Right forelimb (tissue), 1 donor: ENCODE data around the gene PKD2L1.

Source experiments
- DNase-seq: peaks from one replicate; pipeline ENCODE4 v3.0.0-alpha.2; 2018

PKD2L1 gene

GRCh38 chr10:100355086-100355485 is 25.1 kb upstream of the PKD2L1 start:
- no peak for DNase-seq

GRCh38 chr10:100353770-100354485 is 23.9 kb upstream of the PKD2L1 start:
- no peak for DNase-seq

DNA sequence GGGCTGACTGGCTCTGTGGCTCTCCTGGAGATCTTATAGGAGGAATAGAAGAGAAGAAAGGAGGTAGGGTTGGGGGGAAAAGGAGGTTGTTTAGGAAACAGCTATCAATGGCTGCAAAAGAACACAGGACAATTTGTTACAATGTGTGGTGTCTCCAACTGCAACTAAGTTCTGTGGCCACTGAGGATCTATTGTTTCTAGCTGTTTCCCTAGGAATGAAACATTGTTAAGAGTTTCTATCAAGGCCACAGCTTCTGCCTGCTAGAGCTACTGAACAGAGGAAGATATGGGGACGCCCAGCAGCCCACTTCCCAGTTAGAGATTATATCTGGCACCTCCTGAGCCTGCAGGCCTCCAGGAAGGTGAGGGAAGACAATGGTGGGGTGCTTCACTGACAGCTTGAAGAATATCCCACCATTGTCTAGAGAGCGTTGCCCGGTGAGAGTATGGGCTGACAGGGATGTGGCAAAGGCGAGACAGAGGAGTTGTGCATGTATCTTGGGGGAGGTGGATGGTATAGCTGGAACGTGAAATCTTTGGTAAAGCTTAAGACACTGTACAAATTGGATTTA is 21.0 kb upstream of the PKD2L1 start:
- no peak for DNase-seq

DNA sequence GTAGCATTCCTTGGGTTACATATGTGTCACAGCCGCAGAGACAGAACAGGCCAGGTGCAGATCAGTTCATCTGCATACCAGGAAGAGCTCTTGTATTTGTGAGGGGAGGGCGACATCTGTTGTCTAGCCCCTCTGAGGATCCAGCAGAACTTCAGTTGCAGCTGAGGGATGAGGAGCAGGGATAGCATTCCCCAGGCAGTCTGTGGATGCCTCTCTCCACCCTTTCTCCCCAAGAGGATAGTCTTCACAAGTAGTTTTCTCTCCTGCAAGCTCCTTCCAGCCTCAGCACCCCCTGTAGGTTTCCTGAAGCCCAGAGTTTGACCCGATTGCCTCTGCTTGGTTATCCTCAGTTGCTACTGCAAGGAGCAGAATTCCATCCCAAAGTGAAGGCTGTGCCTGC is 19.6 kb upstream of the PKD2L1 start:
- DNase-seq: no peak

DNA sequence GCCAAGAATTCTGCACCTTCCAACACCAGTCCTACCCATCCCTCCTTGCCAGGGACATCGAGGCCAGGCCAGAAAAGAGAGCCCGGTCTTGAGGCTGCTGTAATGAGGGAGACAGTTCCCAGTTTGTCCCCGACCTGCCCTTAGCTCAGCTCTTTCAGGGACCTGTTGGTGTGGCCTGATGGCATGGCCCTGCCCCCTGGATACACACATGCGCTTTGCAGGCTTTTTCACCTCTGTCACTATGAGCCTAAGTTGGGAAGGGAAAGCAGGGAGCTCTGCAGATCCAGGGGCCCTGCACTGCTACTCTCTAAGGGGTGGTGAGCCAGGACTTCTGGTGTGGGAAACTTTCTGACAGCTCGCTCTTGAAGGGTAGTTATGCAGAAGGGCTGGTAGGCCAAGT is 19.1 kb upstream of the PKD2L1 start:
- DNase-seq: no peak

DNA sequence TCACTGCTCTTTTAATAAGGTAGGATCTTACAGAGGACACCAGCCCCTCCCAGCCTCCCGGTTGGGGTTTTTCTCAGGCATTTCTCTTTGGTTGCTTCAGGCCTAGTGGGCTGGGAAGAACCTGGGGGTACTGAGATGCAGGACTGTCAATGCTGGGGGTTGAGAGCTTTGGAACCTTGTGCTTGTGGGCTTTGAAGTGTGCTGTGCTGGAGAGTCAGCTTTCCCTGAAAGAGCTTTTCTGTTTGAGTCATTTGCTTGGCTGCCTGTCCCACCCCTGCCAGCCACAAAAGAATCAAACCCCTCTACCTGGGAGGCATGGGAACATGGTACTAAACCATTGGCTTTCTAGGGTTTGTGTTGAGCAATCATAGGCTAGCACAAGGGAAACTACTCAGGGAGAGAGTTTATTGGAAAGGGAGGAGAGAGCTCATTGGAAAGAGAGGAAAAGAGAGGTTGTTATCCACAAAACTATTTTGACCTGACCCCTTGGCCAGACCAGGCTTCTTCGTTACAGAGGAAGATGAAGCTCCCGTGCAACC is 18.4 kb upstream of the PKD2L1 start:
- no peak for DNase-seq

GRCh38 chr10:100347568-100348195 is 17.7 kb upstream of the PKD2L1 start:
- no peak for DNase-seq

DNA sequence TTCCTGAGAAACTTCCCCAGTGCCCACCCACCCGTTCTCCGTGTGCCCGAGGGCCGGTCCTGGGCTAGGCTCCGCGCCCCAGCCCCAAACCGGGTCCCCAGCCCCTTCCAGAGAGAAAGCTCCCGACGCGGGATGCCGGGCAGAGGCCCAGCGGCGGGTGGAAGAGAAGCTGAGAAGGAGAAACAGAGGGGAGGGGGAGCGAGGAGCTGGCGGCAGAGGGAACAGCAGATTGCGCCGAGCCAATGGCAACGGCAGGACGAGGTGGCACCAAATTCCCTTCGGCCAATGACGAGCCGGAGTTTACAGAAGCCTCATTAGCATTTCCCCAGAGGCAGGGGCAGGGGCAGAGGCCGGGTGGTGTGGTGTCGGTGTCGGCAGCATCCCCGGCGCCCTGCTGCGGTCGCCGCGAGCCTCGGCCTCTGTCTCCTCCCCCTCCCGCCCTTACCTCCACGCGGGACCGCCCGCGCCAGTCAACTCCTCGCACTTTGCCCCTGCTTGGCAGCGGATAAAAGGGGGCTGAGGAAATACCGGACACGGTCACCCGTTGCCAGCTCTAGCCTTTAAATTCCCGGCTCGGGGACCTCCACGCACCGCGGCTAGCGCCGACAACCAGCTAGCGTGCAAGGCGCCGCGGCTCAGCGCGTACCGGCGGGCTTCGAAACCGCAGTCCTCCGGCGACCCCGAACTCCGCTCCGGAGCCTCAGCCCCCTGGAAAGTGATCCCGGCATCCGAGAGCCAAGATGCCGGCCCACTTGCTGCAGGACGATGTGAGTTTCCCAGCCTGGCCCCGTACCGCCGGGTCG is 16.9 kb upstream of the PKD2L1 start, which contains the start of gene SCD:
TSS of gene SCD (plus strand) at position 469 of the 803 bp plus-strand sequence. CDS start at position 741, 272 bp downstream.
- peak; percentile 86 for DNase-seq

- DNase-seq: peak; percentile 71
These were observed 16.3 kb upstream of the PKD2L1 start for GRCh38 chr10:100346351-100346764.

DNA sequence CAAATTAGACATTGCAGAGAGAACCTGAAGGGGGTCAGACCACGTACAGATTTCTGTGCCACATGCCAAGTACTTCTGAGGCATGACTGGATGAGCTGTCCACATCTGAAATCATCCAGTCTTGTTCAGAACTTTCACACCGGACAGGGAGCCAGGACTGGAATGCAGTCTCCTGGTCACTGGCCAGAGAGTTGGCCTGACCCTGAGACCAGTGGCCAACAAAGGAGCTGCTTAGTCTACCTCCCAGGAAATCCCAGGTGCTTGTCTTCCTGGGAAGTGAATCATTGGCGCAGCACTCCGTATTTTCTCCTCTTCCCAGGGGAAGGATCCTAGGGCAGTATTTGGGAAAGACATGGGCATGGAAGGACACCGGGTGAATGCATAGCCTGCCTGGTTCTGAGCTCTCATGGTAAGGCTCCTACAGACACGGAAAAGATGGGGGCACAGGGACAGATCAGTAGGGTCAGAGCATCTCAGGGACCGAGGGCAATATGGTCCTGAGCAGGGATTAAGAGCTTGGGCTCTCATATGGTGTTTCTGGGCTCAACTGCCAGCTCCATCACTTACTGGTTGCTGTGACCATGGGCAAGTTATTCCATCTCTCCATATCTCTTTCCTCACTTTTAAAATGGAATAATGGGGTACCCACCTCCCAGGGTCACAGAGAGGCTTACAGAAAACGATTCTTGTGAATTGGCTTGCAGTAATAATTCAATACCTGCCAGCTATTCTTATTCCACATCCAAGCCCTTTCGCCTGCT is 15.7 kb upstream of the PKD2L1 start:
- no peak for DNase-seq

GRCh38 chr10:100344241-100344788 is 14.3 kb upstream of the PKD2L1 start:
- no peak for DNase-seq

GRCh38 chr10:100342627-100342972 is 12.6 kb upstream of the PKD2L1 start:
- DNase-seq: no peak

DNA sequence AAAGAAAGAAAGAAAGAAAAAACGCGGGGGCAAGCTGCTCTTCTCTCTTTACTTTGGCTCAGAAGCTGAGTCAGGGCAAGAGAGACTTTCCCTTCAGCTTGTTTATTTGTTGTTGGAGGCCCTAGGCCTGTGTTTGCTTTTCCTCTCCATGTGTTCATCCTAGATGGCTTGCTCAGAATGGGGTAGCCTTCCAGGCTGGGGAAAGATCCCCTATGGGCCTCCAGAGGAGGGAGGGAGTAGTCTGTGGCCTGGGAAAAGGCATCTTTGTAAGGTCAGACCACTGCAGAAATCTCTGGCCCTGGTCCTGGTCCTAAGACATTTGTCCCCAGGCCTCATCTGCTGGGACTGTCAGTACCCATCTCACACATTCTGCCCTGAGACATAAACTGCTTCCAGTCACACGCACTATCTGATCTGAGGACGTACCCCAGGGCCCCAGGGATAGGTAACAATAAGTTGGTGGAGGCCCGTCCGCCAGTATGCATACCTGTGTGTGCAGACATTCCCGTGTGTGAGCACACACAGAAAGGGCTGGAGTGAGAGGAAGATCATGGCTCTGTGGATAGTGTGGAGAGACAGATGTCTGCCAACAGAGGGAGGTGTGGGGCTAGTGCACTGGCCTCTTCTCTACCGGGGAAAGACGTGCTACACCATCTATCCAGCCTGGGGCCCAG is 12.1 kb upstream of the PKD2L1 start:
- DNase-seq: no peak

DNA sequence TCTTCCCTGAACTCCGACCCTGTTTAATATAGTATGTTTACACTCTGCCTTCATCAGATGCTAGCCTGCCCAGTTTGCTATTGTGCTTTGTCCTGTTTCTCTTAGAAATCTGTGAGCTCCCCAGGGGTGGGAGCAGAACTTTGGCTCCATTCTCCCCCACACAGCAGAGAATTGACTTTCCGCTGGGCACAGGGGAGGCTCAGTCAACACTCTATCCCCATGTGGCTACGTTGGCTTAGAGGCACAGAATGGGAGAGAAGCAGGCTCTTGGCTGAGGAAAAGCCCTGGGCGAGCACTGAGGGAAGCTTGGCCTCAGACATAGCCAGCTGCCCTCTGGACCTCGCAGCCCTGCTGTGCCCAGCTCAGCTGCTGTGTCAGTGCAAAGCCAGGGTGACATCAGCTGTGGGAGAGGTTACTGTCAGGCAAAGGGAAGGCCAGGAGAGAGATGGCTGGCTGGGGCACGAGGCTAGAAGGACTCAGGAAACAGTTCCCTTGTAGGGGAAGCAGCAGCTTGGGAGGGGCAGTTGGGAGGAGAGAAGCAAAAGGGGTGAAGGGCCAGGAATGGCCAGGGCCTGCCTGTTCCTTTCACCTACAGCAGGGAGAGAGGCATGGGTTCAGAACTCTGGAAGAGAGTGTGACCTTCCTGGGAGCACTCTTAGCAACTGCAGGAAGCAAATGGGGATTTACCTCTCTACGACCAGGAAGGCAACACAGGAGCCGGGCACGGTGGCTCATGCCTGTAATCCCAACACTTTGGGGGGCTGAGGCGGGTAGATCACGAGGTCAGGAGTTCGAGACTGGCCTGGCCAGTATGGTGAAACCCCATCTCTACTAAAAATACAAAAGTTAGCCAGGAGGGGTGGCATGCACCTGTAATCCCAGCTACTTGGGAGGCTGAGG is 11.2 kb upstream of the PKD2L1 start:
- no peak for DNase-seq

DNA sequence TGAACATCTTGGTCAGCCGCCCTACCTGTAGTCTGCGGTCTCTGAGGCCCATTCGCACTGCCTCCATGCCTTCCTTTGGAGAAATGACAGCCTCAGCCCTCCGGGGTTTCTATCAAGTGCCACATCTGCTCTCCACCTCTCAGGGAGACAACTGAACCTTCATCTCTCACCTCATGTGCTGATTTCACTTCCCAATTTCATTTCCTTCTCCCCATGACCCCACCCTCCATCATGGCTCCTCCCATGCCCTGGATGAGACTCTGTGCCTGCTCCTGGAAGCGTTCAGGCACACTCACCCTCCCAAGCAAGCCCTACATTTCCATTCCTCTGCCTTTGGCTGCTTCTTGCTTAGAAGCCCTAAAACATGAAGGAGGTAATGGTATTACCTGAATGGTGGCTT is 9.2 kb upstream of the PKD2L1 start:
- no peak for DNase-seq

DNA sequence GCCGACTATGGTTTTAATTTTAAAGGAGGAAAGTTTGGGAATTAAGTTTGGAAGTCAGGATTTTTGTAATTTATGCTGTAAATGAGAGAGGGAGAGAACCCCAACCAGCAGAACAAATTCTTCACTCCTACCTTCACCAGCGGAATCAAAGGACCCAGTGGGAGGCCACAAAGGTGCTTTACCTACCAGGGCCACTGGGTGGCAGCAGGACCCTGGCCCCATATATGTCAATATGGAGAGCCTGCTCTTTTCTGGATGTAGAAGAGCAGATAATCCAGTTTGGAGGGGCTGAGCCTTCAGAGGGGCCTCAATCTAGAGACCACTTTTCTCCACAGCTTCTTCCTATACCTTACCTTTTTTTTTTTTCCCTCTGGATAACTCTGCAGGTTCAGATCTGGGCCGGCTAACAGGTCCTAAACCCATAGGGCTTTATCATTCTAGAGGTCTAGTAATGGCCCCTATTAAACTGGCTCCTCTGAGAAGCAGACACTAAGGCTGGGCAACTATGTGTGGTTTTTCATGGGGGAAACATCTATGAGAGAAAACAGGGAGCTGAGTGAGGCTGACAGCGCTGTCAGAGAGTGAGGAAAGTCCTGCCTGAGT is 8.5 kb upstream of the PKD2L1 start:
- peak; percentile 83 for DNase-seq

GRCh38 chr10:100334762-100335161 is 4.7 kb upstream of the PKD2L1 start:
- no peak for DNase-seq

- no peak for DNase-seq
These were observed 3.8 kb upstream of the PKD2L1 start for GRCh38 chr10:100333661-100334440.

- no peak for DNase-seq
These were observed 3.1 kb upstream of the PKD2L1 start for GRCh38 chr10:100333106-100333505.
